K562 (cell line): ENCODE results near the gene TNC. TPM values are rescaled to one million over a fixed set of nuclear protein-coding genes. Genes with fewer than 3 reads are reported as not detected.

ENCODE experiments used
- ATAC-seq: fragments of 200-7000 bp; cut with Tn5 transposase; 3 replicates; pipeline ENCODE4 v1.9.1; 2020; ENCODE audit warnings: moderate library complexity
- BruUV-seq: library from RNA; stranded (reverse); fragments of 400-500 nt; replicated peaks from 2 replicates; lab custom pipeline; 2021; lab: Mats Ljungman, UMichigan
- CTCF ChIA-PET: fragments of 300-600 bp; formaldehyde crosslinking; extraction: SDS; loops from one replicate; lab custom pipeline; 2021; ENCODE audit warnings: low intra/inter-chr PET ratio; lab: Yijun Ruan, JAX
- POLR2A ChIA-PET: fragments of 300-600, 350-650 bp; sonication (Branson Sonifier 250); formaldehyde crosslinking; extraction: SDS; loops from one replicate; lab custom pipeline; 2021; ENCODE audit warnings: antibody characterized with exemption, inconsistent platforms; lab: Yijun Ruan, JAX
- DNase-seq, 4 experiments: peaks; one replicate each; pipeline versions ENCODE4 v3.0.0 to v3.0.0-alpha.2; 2011 to 2018; ENCODE audit warnings: low spot score in 3 of 4, mixed read lengths in 3 of 4; ENCODE audit errors: extremely low read depth in 1 of 4
- FAIRE-seq: peaks from 2 replicates; lab custom pipeline; 2011; peaks lifted over from hg19 to GRCh38; lab: Jason Lieb, UNC
- H2AFZ ChIP-seq: 2 replicates; pipeline ENCODE4 v1.6.0; 2011; ENCODE audit warnings: low read depth, low read length, control low read depth, inconsistent platforms
- H3K27ac ChIP-seq: fragments of 200-600 bp; 3 replicates; pipeline ENCODE4 v1.8.0; 2011; ENCODE audit warnings: low read depth, mild to moderate bottlenecking, control low read depth, inconsistent platforms, low read length, moderate library complexity, mixed read lengths; ENCODE audit errors: extremely low read depth
- H3K27me3 ChIP-seq, 2 experiments: fragments of 300-600 bp in 1 of 2; 2 replicates in 1 of 2; 3 replicates in 1 of 2; pipeline versions ENCODE4 v1.6.0 to v1.8.0; 2011; ENCODE audit warnings: inconsistent platforms in 2 of 2, low read length in 2 of 2, mild to moderate bottlenecking in 1 of 2, mixed read lengths in 1 of 2, moderate library complexity in 1 of 2; ENCODE audit not compliant: control insufficient read depth in 2 of 2, insufficient read depth in 2 of 2
- H3K36me3 ChIP-seq: fragments of 300-600 bp; 3 replicates; pipeline ENCODE4 v1.8.0; 2011; ENCODE audit warnings: mild to moderate bottlenecking, low read length, inconsistent platforms; ENCODE audit not compliant: control insufficient read depth, insufficient read depth
- H3K4me1 ChIP-seq, 2 experiments: fragments of 200-600 bp in 1 of 2; replicated peaks in 1 of 2; 2 replicates in 1 of 2; 3 replicates in 1 of 2; pipeline versions ENCODE4 v1.5.1 to v1.8.0; 2011; ENCODE audit warnings: inconsistent platforms in 2 of 2, low read length in 2 of 2, mild to moderate bottlenecking in 1 of 2, mixed read lengths in 1 of 2, moderate library complexity in 1 of 2; ENCODE audit not compliant: control insufficient read depth in 2 of 2, insufficient read depth in 2 of 2
- H3K4me2 ChIP-seq: 2 replicates; pipeline ENCODE4 v1.6.1; 2011; ENCODE audit warnings: low read length, control low read depth, inconsistent platforms, mixed read lengths; ENCODE audit not compliant: insufficient read depth
- H3K4me3 ChIP-seq: fragments of 200-600 bp; sonication (generic), shearing (Covaris generic); 2 replicates; pipeline ENCODE4 v1.5.1; 2016; ENCODE audit warnings: control low read depth, inconsistent platforms
- H3K79me2 ChIP-seq: fragments of 200-600 bp; 3 replicates; pipeline ENCODE4 v1.8.0; 2011; ENCODE audit warnings: low read length, inconsistent platforms; ENCODE audit not compliant: control insufficient read depth, insufficient read depth
- H3K9ac ChIP-seq, 2 experiments: 2 replicates each; pipeline versions ENCODE4 v1.6.0 to v1.6.1; 2011; ENCODE audit warnings: low read depth in 2 of 2, low read length in 2 of 2, control low read depth in 1 of 2, inconsistent platforms in 1 of 2, mild to moderate bottlenecking in 1 of 2, mixed read lengths in 1 of 2; ENCODE audit not compliant: insufficient read depth in 1 of 2
- H3K9me1 ChIP-seq: one replicate; pipeline ENCODE4 v1.6.0; 2011; ENCODE audit warnings: inconsistent platforms, mild to moderate bottlenecking, low read length, moderate library complexity; ENCODE audit not compliant: control insufficient read depth, insufficient read depth
- H3K9me3 ChIP-seq: replicated peaks from 2 replicates; pipeline ENCODE4 v1.5.1; 2011; ENCODE audit warnings: low read depth, low read length, inconsistent platforms; ENCODE audit not compliant: control insufficient read depth, insufficient read depth
- H4K20me1 ChIP-seq: replicated peaks from 2 replicates; pipeline ENCODE4 v1.6.1; 2011; ENCODE audit warnings: low read length, inconsistent platforms, mixed read lengths; ENCODE audit not compliant: control insufficient read depth, insufficient read depth
- DNMT1 ChIP-seq: fragments of 450-650 bp; IDR thresholded peaks from 2 replicates; pipeline ENCODE4 v1.6.1; 2016; ENCODE audit warnings: antibody characterized with exemption, mild to moderate bottlenecking
- E2F3 ChIP-seq: fragments of 250-450 bp; sonication (Bioruptor Pico); IDR thresholded peaks from 2 replicates; pipeline ENCODE4 v1.4.0; 2020; ENCODE audit warnings: mild to moderate bottlenecking
- FOXJ3 ChIP-seq: sonication (generic); formaldehyde crosslinking; IDR thresholded peaks from 2 replicates; pipeline ENCODE4 v1.4.0; 2020; ENCODE audit warnings: mild to moderate bottlenecking, missing genetic modification reagents
- L3MBTL2 ChIP-seq: fragments of 450-650 bp; IDR thresholded peaks from 2 replicates; pipeline ENCODE4 v1.6.1; 2016; ENCODE audit warnings: mild to moderate bottlenecking, moderate library complexity
- NCOR1 ChIP-seq: fragments of 450-650 bp; IDR thresholded peaks from 2 replicates; pipeline ENCODE4 v1.6.1; 2016; ENCODE audit warnings: mild to moderate bottlenecking, moderate library complexity
- PRMT5 ChIP-seq: sonication (generic); formaldehyde crosslinking; IDR thresholded peaks from 2 replicates; pipeline ENCODE4 v1.5.0; 2020; ENCODE audit warnings: missing genetic modification reagents
- RAD21 ChIP-seq, 2 experiments: fragments of 250-450 bp in 1 of 2; fragments of 450-650 bp in 1 of 2; sonication (Bioruptor Pico) in 1 of 2; formaldehyde crosslinking in 1 of 2; IDR thresholded peaks in 1 of 2; conservative IDR thresholded peaks in 1 of 2; 2 replicates each; pipeline versions ENCODE4 v1.4.0 to v1.8.0; 2020 to 2022; ENCODE audit warnings: mild to moderate bottlenecking in 2 of 2, moderate library complexity in 1 of 2
- SMAD1 ChIP-seq: fragments of 150-350 bp; IDR thresholded peaks from 2 replicates; pipeline ENCODE4 v1.6.1; 2014; ENCODE audit warnings: low read length, low read depth; ENCODE audit not compliant: partially characterized antibody
- SMC3 ChIP-seq: conservative IDR thresholded peaks from 2 replicates; pipeline ENCODE4 v1.6.1; 2011; ENCODE audit warnings: low read depth, low read length, improper control_type of control experiment; ENCODE audit not compliant: insufficient read depth
- TCFL5 ChIP-seq: fragments of 250-450 bp; sonication (Bioruptor Pico); conservative IDR thresholded peaks from 2 replicates; pipeline ENCODE4 v1.6.1; 2021; ENCODE audit warnings: mild to moderate bottlenecking, moderate library complexity, matching md5 sums
- ZNF146 ChIP-seq: IDR thresholded peaks from one replicate; pipeline ENCODE4 v1.6.1; 2018; ENCODE audit warnings: missing compliant biosample characterization; ENCODE audit not compliant: unreplicated experiment
- ZNF232 ChIP-seq: sonication (generic); formaldehyde crosslinking; IDR thresholded peaks from 2 replicates; pipeline ENCODE4 v1.8.0; 2022; ENCODE audit warnings: mild to moderate bottlenecking, missing genetic modification reagents
- ZNF79 ChIP-seq: fragments of 250-450 bp; sonication (Bioruptor Pico); IDR thresholded peaks from 2 replicates; pipeline ENCODE4 v1.4.0; 2020; ENCODE audit warnings: low read depth, mild to moderate bottlenecking, moderate library complexity
- WGBS: fragments of 100-300 bp; shearing (Covaris generic); methylation state at CpG from one replicate; pipeline ENCODE4 v1.1.6; 2016; ENCODE audit warnings: low coverage, mixed read lengths; ENCODE audit not compliant: insufficient coverage; ENCODE audit errors: missing lambda C conversion rate; 5-methylcytosine and 5-hydroxymethylcytosine counted together
- in situ Hi-C: fragments of 300-500 bp; cut with MboI; formaldehyde crosslinking; loops from 4 replicates; pipeline ENCODE4 v1.15.0; 2018; ENCODE audit warnings: inconsistent platforms, mixed read lengths
- intact Hi-C: fragments of 100-400 bp; cut with micrococcal nuclease; formaldehyde crosslinking; loops from 2 replicates; pipeline ENCODE4 v1.14.2; 2022
- polyA plus RNA-seq, 8 experiments: library from polyadenylated mRNA; depleted of rRNA in 4 of 8; stranded (reverse) in 5 of 8; unstranded in 3 of 8; fragments of >200 nt; fragmentation: Nextera tagmentation in 2 of 8; fragmentation: Illumina TruSeq in 1 of 8; extraction: Ambion mirVana in 2 of 8; extraction: Trizol in 1 of 8; gene quantifications; 2 replicates each; pipeline versions ENCODE4 v1.2.1 to v1.2.3, GENCODE V29; 2011 to 2014; ENCODE audit warnings: inconsistent platforms in 1 of 8, missing spikeins in 1 of 8
- total RNA-seq, 7 experiments: library from RNA; depleted of rRNA in 6 of 7; stranded (reverse); fragments of >200 nt in 6 of 7; fragmentation: Illumina TruSeq in 2 of 7; extraction: Trizol in 2 of 7; gene quantifications; 2 replicates each; pipeline versions ENCODE4 v1.2.1 to v1.2.3, GENCODE V29; 2011 to 2021; ENCODE audit warnings: low replicate concordance in 1 of 7
- TF ChIP-seq, protein P1 (sequence below), 2 experiments: fragments of 250-450 bp in 1 of 2; fragments of 450-650 bp in 1 of 2; sonication (Bioruptor Pico) in 1 of 2; IDR thresholded peaks; 2 replicates each; pipeline versions ENCODE4 v1.6.1 to v1.8.0; 2016 to 2021; ENCODE audit warnings: mild to moderate bottlenecking in 2 of 2, moderate library complexity in 2 of 2, missing compliant biosample characterization in 1 of 2, missing genetic modification characterization in 1 of 2
- TF ChIP-seq, protein P2 (sequence below): sonication (generic); formaldehyde crosslinking; IDR thresholded peaks from 2 replicates; pipeline ENCODE4 v1.8.0; 2022; ENCODE audit warnings: mild to moderate bottlenecking, low read depth, missing genetic modification reagents
- TF ChIP-seq, protein P3 (sequence below), 3 experiments: IDR thresholded peaks in 2 of 3; conservative IDR thresholded peaks in 1 of 3; 2 replicates each; pipeline ENCODE4 v1.5.1; 2011 to 2012; ENCODE audit warnings: low read length in 3 of 3, mild to moderate bottlenecking in 3 of 3, control low read depth in 2 of 3, improper control_type of control experiment in 1 of 3, inconsistent platforms in 1 of 3, low read depth in 1 of 3, mixed read lengths in 1 of 3, moderate library complexity in 1 of 3; ENCODE audit not compliant: insufficient read depth in 2 of 3
- TF ChIP-seq, protein P4 (sequence below): fragments of 450-650 bp; conservative IDR thresholded peaks from 2 replicates; pipeline ENCODE4 v1.6.1; 2016; ENCODE audit warnings: missing genetic modification characterization, low read depth, mild to moderate bottlenecking, control low read depth, missing compliant biosample characterization

Gene TNC
- total and polyA plus RNA-seq, 9 of the 15 experiments (the other 6 are each of a cell fraction or from before 2014, with no cell fraction given), result under 0.01 to 0.29 TPM; not detected in 7

DNA sequence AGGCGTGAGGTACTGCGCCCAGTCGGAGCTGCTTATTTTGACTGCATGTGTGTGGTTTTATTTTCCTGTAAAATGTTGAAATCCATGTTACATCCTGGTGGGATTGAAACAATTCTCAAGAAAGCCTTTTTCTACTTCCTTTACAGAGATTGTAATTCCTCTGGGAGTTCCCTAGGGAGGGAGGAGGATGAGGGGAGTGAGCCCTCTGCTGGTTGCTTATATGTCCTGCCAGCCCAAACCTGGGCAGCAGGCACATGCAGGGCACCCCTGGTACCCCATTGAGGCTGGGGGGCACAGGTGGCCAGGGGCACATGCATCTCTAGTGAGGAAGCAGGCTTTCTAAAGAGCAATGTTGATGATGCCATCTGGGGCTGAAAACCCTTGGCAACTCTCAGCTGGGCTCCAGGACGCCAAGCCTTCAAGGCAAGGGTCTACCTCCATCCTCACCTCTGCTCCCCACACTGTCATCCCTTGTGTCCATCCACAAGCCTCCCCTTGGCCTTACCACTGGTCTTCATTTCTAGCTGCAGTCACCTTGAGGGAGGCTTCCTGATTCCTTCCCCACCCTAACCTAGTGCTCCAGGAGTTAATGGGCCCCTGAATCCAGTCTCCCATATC, 102.8 kb downstream of the TNC start:
- no peaks in the 10 kb centered on the region for H3K79me2 ChIP-seq
- H3K4me2 ChIP-seq, result no peak overlapping the region
- no peak overlapping the region for H3K27ac ChIP-seq
- H3K9me3 ChIP-seq, result no peaks in the 10 kb centered on the region
- DNase-seq (peak; percentile 16 to 23 (median 19)), ATAC-seq (peak; percentile 70), FAIRE-seq (no peak)
- ChIA-PET POLR2A (interaction anchor here (1.0 kb wide), 1 partner anchor 10 kb away, joined by 4 read pairs; no protein-coding TSS in a partner anchor), CTCF (interaction anchor here (1.4 to 2.6 kb wide), 3 partner anchors 334 to 610 kb away, joined by 3 to 15 read pairs (median 8); no protein-coding TSS in a partner anchor)
- no peak overlapping the region for H3K9ac ChIP-seq
- H3K9me1 ChIP-seq, result no peaks in the 10 kb centered on the region
- no peaks in the 10 kb centered on the region for H3K27me3 ChIP-seq
- in situ Hi-C loops, result no loop called here
- intact Hi-C loops, result no loop called here
- H3K4me1 ChIP-seq, result no peaks in the 10 kb centered on the region
- BruUV-seq, result no TSS peak
- WGBS, result 0% methylated on average over 4 of the region's 4 CpGs
- H4K20me1 ChIP-seq, result no peaks in the 10 kb centered on the region
- no peak overlapping the region for H3K4me3 ChIP-seq
- no peak overlapping the region for H2AFZ ChIP-seq
- H3K36me3 ChIP-seq, result no peaks in the 10 kb centered on the region
- peak in 1 of 2 experiments; percentile 35; a peak in 2 of 4 replicates for TF ChIP-seq RAD21 (CRISPR knock-in tag; conservative IDR thresholded peaks at IDR 0.05 in 1 of 2, IDR thresholded peaks at IDR 0.05 in 1 of 2)
- TF ChIP-seq ZNF146 (CRISPR knock-in tag), result no peak
- TF ChIP-seq E2F3, result no peak
- TF ChIP-seq, protein P1, sequence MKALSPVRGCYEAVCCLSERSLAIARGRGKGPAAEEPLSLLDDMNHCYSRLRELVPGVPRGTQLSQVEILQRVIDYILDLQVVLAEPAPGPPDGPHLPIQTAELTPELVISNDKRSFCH (CRISPR knock-in tag; IDR thresholded peaks at IDR 0.05), result no peak
- TF ChIP-seq, protein P1 (tag; IDR thresholded peaks at IDR 0.05), result no peak
- TF ChIP-seq PRMT5, result no peak
- no peak for TF ChIP-seq ZNF232 (CRISPR knock-in tag)
- no peak for TF ChIP-seq ZNF79 (CRISPR knock-in tag)
- TF ChIP-seq, protein P2, sequence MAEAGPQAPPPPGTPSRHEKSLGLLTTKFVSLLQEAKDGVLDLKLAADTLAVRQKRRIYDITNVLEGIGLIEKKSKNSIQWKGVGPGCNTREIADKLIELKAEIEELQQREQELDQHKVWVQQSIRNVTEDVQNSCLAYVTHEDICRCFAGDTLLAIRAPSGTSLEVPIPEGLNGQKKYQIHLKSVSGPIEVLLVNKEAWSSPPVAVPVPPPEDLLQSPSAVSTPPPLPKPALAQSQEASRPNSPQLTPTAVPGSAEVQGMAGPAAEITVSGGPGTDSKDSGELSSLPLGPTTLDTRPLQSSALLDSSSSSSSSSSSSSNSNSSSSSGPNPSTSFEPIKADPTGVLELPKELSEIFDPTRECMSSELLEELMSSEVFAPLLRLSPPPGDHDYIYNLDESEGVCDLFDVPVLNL (CRISPR knock-in tag), result no peak
- 0 out of 2 replicates have a peak, but pooled peaks have one; percentile 26 for TF ChIP-seq SMC3
- TF ChIP-seq, protein P3, sequence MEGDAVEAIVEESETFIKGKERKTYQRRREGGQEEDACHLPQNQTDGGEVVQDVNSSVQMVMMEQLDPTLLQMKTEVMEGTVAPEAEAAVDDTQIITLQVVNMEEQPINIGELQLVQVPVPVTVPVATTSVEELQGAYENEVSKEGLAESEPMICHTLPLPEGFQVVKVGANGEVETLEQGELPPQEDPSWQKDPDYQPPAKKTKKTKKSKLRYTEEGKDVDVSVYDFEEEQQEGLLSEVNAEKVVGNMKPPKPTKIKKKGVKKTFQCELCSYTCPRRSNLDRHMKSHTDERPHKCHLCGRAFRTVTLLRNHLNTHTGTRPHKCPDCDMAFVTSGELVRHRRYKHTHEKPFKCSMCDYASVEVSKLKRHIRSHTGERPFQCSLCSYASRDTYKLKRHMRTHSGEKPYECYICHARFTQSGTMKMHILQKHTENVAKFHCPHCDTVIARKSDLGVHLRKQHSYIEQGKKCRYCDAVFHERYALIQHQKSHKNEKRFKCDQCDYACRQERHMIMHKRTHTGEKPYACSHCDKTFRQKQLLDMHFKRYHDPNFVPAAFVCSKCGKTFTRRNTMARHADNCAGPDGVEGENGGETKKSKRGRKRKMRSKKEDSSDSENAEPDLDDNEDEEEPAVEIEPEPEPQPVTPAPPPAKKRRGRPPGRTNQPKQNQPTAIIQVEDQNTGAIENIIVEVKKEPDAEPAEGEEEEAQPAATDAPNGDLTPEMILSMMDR (IDR thresholded peaks at IDR 0.05 in 2 of 3, conservative IDR thresholded peaks at IDR 0.05 in 1 of 3; ENCODE audit: insufficient read depth in 2 of 3, low read depth in 1 of 3, low read length in 3 of 3), result peak in 2 of 3 experiments; percentile 39 to 52; a peak in 4 of 6 replicates
- no peak for TF ChIP-seq SMAD1
- TF ChIP-seq NCOR1, result no peak
- TF ChIP-seq, protein P4, sequence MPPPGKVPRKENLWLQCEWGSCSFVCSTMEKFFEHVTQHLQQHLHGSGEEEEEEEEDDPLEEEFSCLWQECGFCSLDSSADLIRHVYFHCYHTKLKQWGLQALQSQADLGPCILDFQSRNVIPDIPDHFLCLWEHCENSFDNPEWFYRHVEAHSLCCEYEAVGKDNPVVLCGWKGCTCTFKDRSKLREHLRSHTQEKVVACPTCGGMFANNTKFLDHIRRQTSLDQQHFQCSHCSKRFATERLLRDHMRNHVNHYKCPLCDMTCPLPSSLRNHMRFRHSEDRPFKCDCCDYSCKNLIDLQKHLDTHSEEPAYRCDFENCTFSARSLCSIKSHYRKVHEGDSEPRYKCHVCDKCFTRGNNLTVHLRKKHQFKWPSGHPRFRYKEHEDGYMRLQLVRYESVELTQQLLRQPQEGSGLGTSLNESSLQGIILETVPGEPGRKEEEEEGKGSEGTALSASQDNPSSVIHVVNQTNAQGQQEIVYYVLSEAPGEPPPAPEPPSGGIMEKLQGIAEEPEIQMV, result no peak
- no peak for TF ChIP-seq TCFL5 (CRISPR knock-in tag)
- TF ChIP-seq FOXJ3 (CRISPR knock-in tag), result no peak
- no peak for TF ChIP-seq DNMT1
- no peak for TF ChIP-seq L3MBTL2
